Measurements from ENCODE around the gene TBC1D21. TPM values are rescaled to one million over a fixed set of nuclear protein-coding genes. Genes with fewer than 3 reads are reported as not detected.

Gene TBC1D21
- total and polyA plus RNA-seq, 9 of the 15 experiments (the other 6 are each of a cell fraction or from before 2014, with no cell fraction given): not detected

GRCh38 chr15:73909651-73910050 is 36.3 kb downstream of the TBC1D21 start:
- Histone ChIP-seq H3K27ac (ENCODE audit: extremely low read depth, low read depth, low read length) (no peak overlapping the region), H2AFZ (ENCODE audit: low read depth, low read length) (no peak overlapping the region), H3K9me3 (replicated peaks; ENCODE audit: control insufficient read depth, insufficient read depth, low read depth, low read length) (no peaks in the 10 kb centered on the region), H3K27me3 (ENCODE audit: control insufficient read depth in 2 of 2, insufficient read depth in 2 of 2, low read length in 2 of 2) (peaks cover 0 to 35% of the 10 kb centered on the region in 2 experiments; a peak in 3 of 5 replicates), H3K9ac (ENCODE audit: insufficient read depth in 1 of 2, low read depth in 2 of 2, low read length in 2 of 2) (no peak overlapping the region), H3K4me2 (ENCODE audit: insufficient read depth, low read length) (no peak overlapping the region), H3K79me2 (ENCODE audit: control insufficient read depth, insufficient read depth, low read length) (no peaks in the 10 kb centered on the region), H3K4me1 (replicated peaks in 1 of 2; ENCODE audit: control insufficient read depth in 2 of 2, insufficient read depth in 2 of 2, low read length in 2 of 2) (no peaks in the 10 kb centered on the region), H3K36me3 (ENCODE audit: control insufficient read depth, insufficient read depth, low read length) (no peaks in the 10 kb centered on the region), H3K4me3 (no peak overlapping the region), H4K20me1 (replicated peaks; ENCODE audit: control insufficient read depth, insufficient read depth, low read length) (peaks cover 4% of the 10 kb centered on the region; the same call in 1 of the 2 replicates), H3K9me1 (ENCODE audit: control insufficient read depth, insufficient read depth, low read length) (no peaks in the 10 kb centered on the region)
- WGBS (ENCODE audit: insufficient coverage, low coverage, missing lambda C conversion rate): 0% methylated on average over 2 of the region's 2 CpGs
- CTCF ChIA-PET (ENCODE audit: low intra/inter-chr PET ratio): interaction anchor here (0.6 kb wide), 1 partner anchor 10 kb away, joined by 3 read pairs; no protein-coding TSS in a partner anchor
- no peak for TF ChIP-seq ZSCAN29 (IDR thresholded peaks at IDR 0.05)
- TF ChIP-seq ATF3 (IDR thresholded peaks at IDR 0.05): no peak
- no peak for TF ChIP-seq ATF3 (CRISPR knock-in tag; conservative IDR thresholded peaks at IDR 0.05)
- no peak for TF ChIP-seq ZNF280B (CRISPR knock-in tag; IDR thresholded peaks at IDR 0.05)
- no peak for TF ChIP-seq FOXA3 (CRISPR knock-in tag; conservative IDR thresholded peaks at IDR 0.05 in 1 of 2, IDR thresholded peaks at IDR 0.05 in 1 of 2)
- no peak for TF ChIP-seq SREBF2 (CRISPR knock-in tag; IDR thresholded peaks at IDR 0.05)
- TF ChIP-seq PHF20 (IDR thresholded peaks at IDR 0.05; ENCODE audit: partially characterized antibody): no peak
- no peak for TF ChIP-seq KLF10 (CRISPR knock-in tag; IDR thresholded peaks at IDR 0.05)
- TF ChIP-seq ZZZ3 (IDR thresholded peaks at IDR 0.05): no peak
- no peak for TF ChIP-seq DLX4 (CRISPR knock-in tag; IDR thresholded peaks at IDR 0.05)
- intact Hi-C loops (cut with micrococcal nuclease): loop anchor here (5.0 kb wide), 1 partner anchor 197 kb away; no protein-coding TSS in a partner anchor
- FAIRE-seq (no peak), DNase-seq (ENCODE audit: extremely low read depth in 1 of 4, low spot score in 3 of 4) (no peak), ATAC-seq (no peak)
- BruUV-seq (replicated peaks): no TSS peak
- in situ Hi-C loops (cut with MboI): no loop called here
- POLR2A ChIA-PET: interaction anchor here (1.1 kb wide), 1 partner anchor 36 kb away, joined by 3 read pairs; the partner anchor contains the start of gene TBC1D21

Measured in K562 (cell line).